Dermis blood vessel endothelial cell (primary cell): ENCODE results near the gene PRKCZ. TPM values are rescaled to one million over a fixed set of nuclear protein-coding genes. Genes with fewer than 3 reads are reported as not detected.

Experiments used
- DNase-seq: peaks from one replicate; pipeline ENCODE4 v3.0.0; 2010
- total RNA-seq: library from RNA; depleted of rRNA; stranded (reverse); fragments of >200 nt; gene quantifications from 2 replicates; pipeline ENCODE4 v1.2.3, GENCODE V29; 2014

PRKCZ gene
- total RNA-seq, 1 donor from 2014 or later, result 22.8 TPM

- no peak for DNase-seq
Observed at GRCh38 chr1:2233468-2233867, 183.3 kb downstream of the PRKCZ start.

GRCh38 chr1:2233997-2234761 is 184.0 kb downstream of the PRKCZ start:
- peak; percentile 47 for DNase-seq

- DNase-seq, result no peak
Observed at GRCh38 chr1:2234762-2235113, 184.5 kb downstream of the PRKCZ start.

Other genes starting within 250 kb of the PRKCZ start
- 87.8 and 181 TPM in 2 replicates for gene GNB1, start 159.3 kb upstream of the PRKCZ start, total RNA-seq
- 0.34 TPM in 1 of 2 replicates, not detected in the other for gene CALML6, start 135.2 kb upstream of the PRKCZ start, total RNA-seq
- gene TMEM52, start 131.1 kb upstream of the PRKCZ start, total RNA-seq, result 0.37 TPM in 1 of 2 replicates, not detected in the other
- not detected in 2 replicates for gene CFAP74, start 46.6 kb upstream of the PRKCZ start, total RNA-seq
- gene GABRD, start 31.1 kb upstream of the PRKCZ start, total RNA-seq, result 0.33 and 0.51 TPM in 2 replicates
- gene FAAP20, start 144.4 kb downstream of the PRKCZ start, total RNA-seq, result 16.0 and 21.8 TPM in 2 replicates
- 26.7 and 44.4 TPM in 2 replicates for gene SKI, start 177.9 kb downstream of the PRKCZ start, total RNA-seq